ENCODE measurements around the gene ZNF710. TPM values are rescaled to one million over a fixed set of nuclear protein-coding genes. Genes with fewer than 3 reads are reported as not detected.

Gene ZNF710
- total and polyA plus RNA-seq, 2 of the 8 experiments (the other 6 are each of a cell fraction or from before 2014, with no cell fraction given): 10.5 to 24.0 TPM

- Histone ChIP-seq H3K56ac (replicated peaks; ENCODE audit: insufficient read length, low read depth, low read length) (no peak overlapping the region), H3K4me2 (ENCODE audit: insufficient read depth in 1 of 2, low read depth in 2 of 2, low read length in 2 of 2) (no peak overlapping the region), H4K5ac (ENCODE audit: insufficient read length, low read depth, low read length) (no peak overlapping the region), H3K27me3 (replicated peaks in 1 of 4; ENCODE audit: control insufficient read depth in 3 of 4, extremely low read depth in 1 of 4, insufficient read depth in 3 of 4, low read length in 3 of 4) (peaks cover 0 to 21% (median 13%) of the 10 kb centered on the region in 4 experiments; a peak in 6 of 7 replicates), H2AFZ (ENCODE audit: low read length) (no peak overlapping the region), H2BK5ac (ENCODE audit: low read depth, low read length) (no peak overlapping the region), H3K4me1 (replicated peaks in 1 of 4; ENCODE audit: control insufficient read depth in 3 of 4, insufficient read depth in 4 of 4, low read length in 3 of 4) (peaks cover 0 to 11% (median 6%) of the 10 kb centered on the region in 4 experiments; a peak in 5 of 7 replicates), H3K14ac (ENCODE audit: insufficient read length) (no peak overlapping the region), H3K79me2 (ENCODE audit: control insufficient read depth in 1 of 2, insufficient read depth in 2 of 2, low read length in 2 of 2) (no peaks in the 10 kb centered on the region), H3K27ac (ENCODE audit: low read depth, low read length) (no peak overlapping the region), H4K91ac (replicated peaks; ENCODE audit: insufficient read length, low read length) (no peak overlapping the region), H2BK12ac (ENCODE audit: low read depth, low read length) (no peak overlapping the region), H4K20me1 (replicated peaks in 1 of 2; ENCODE audit: control insufficient read depth in 1 of 2, insufficient read depth in 2 of 2, low read length in 2 of 2) (peaks cover 0 to 7% of the 10 kb centered on the region in 2 experiments), H3K23me2 (ENCODE audit: low read depth, low read length) (peaks cover 9% of the 10 kb centered on the region), H3K9me3 (ENCODE audit: insufficient read depth in 2 of 2, low read depth in 1 of 2, low read length in 1 of 2) (no peaks in the 10 kb centered on the region), H3K79me1 (ENCODE audit: low read depth, low read length) (peaks cover 2% of the 10 kb centered on the region; the same call in 1 of the 2 replicates), H4K8ac (ENCODE audit: extremely low read depth, insufficient read depth, low read length) (no peak overlapping the region), H2BK15ac (ENCODE audit: low read length) (no peak overlapping the region), H3K4ac (replicated peaks; ENCODE audit: insufficient read length, low read depth, low read length) (no peak overlapping the region), H3K36me3 (ENCODE audit: control insufficient read depth in 2 of 4, insufficient read depth in 4 of 4, low read length in 3 of 4) (no peaks in the 10 kb centered on the region), H3K18ac (ENCODE audit: extremely low read depth, low read length) (no peak overlapping the region), H3K23ac (ENCODE audit: insufficient read length) (no peak overlapping the region), H3K4me3 (ENCODE audit: extremely low read depth in 1 of 4, insufficient read depth in 2 of 4, low read depth in 3 of 4, low read length in 4 of 4) (no peak overlapping the region), H2BK120ac (replicated peaks; ENCODE audit: low read depth, low read length) (no peak overlapping the region), H2BK20ac (ENCODE audit: low read length) (no peak overlapping the region), H3K9ac (replicated peaks in 1 of 4; ENCODE audit: extremely low read depth in 1 of 4, low read depth in 3 of 4, low read length in 3 of 4) (peak overlapping the region in 1 of 4 experiments; percentile 27; a peak in 1 of 7 replicates), H2AK5ac (ENCODE audit: low read depth, low read length) (no peak overlapping the region)
- CTCF ChIA-PET (ENCODE audit: partially characterized antibody): interaction anchor here (0.6 to 7.2 kb wide), 7 partner anchors 8 to 197 kb away, joined by 3 to 56 read pairs (median 3); no protein-coding TSS in a partner anchor
- no peak for TF ChIP-seq YY1 (IDR thresholded peaks at IDR 0.05; ENCODE audit: low read depth, low read length)
- TF ChIP-seq JUN (IDR thresholded peaks at IDR 0.05; ENCODE audit: low read depth, low read length): no peak
- TF ChIP-seq SP1 (IDR thresholded peaks at IDR 0.05; ENCODE audit: low read depth, low read length): no peak
- no peak for TF ChIP-seq SIRT6 (IDR thresholded peaks at IDR 0.05; ENCODE audit: low read length)
- TF ChIP-seq ATF2 (IDR thresholded peaks at IDR 0.05; ENCODE audit: low read length): no peak
- no peak for TF ChIP-seq TBP (IDR thresholded peaks at IDR 0.05; ENCODE audit: low read depth, low read length)
- no peak for TF ChIP-seq BACH1 (IDR thresholded peaks at IDR 0.05; ENCODE audit: low read length)
- no peak for TF ChIP-seq NRF1 (IDR thresholded peaks at IDR 0.05; ENCODE audit: low read depth, low read length)
- DNase-seq (ENCODE audit: low read depth in 1 of 2, low spot score in 2 of 2): no peak
- WGBS, 2 experiments (ENCODE audit: extremely low coverage in 1 of 2, insufficient coverage in 1 of 2, insufficient read length in 1 of 2, insufficient replicate concordance in 2 of 2, low coverage in 1 of 2, low lambda C conversion rate in 2 of 2, missing lambda C conversion rate in 1 of 2): 69% methylated on average over 4 of the region's 4 CpGs; no CpG with 5 or more reads in 1 of the 2 experiments
- POLR2A ChIA-PET (ENCODE audit: partially characterized antibody): interaction anchor here (1.2 kb wide), 1 partner anchor 103 kb away, joined by 3 read pairs; the partner anchor contains the start of gene ZNF710
- no peak for FAIRE-seq
Observed at GRCh38 chr15:90104551-90104950, 103.4 kb downstream of the ZNF710 start.

All from H1 (cell line).